LHCN-M2 (cell line): ENCODE results near the gene EVI5L. TPM values are rescaled to one million over a fixed set of nuclear protein-coding genes. Genes with fewer than 3 reads are reported as not detected.

Experiments used
- DNase-seq: peaks from one replicate; pipeline ENCODE4 v3.0.0-alpha.2; 2012; ENCODE audit warnings: low read depth
- total RNA-seq: library from RNA; depleted of rRNA; stranded (reverse); fragments of >200 nt; gene quantifications from 2 replicates; pipeline ENCODE4 v1.2.3, GENCODE V29; 2014

Gene EVI5L
- total RNA-seq, 1 experiment from 2014 or later, result 19.5 TPM

- no peak for DNase-seq
Observed at GRCh38 chr19:7859831-7860713, 30.1 kb downstream of the EVI5L start.

- DNase-seq, result no peak
Observed at GRCh38 chr19:7860714-7861618, 30.9 kb downstream of the EVI5L start.

DNA sequence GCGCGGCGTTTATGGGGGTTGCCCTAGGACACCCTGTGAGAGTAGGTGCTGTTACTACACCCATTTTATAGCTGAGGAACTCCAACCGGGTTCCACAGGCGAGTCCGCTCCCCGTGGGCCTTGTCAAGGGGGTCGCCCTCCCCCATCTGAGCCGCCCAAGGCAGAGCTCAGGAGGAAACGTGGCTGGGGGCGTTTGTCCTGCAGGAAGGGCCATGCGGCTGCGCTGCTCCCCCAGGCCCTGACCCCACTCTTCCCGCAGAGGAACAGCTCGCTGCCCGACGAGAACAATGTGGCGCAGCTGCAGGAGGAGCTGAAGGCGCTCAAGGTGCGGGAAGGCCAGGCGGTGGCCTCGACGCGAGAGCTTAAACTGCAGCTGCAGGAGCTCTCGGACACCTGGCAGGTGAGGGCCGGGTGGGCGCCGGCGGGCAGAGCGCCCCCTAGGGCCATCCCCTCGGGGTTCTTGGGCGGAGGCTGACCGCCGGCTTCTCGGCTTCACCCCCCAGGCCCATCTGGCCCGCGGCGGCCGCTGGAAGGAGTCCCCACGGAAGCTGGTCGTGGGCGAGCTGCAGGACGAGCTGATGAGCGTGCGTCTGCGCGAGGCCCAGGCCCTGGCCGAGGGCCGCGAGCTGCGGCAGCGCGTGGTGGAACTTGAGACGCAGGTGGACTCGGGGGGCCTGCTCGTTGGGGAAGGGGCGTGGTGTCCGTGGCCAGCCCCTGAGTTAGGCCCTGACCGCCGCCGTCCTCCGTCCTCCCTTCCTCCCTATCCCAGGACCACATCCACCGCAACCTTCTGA is 31.8 kb downstream of the EVI5L start:
- DNase-seq, result no peak

DNA sequence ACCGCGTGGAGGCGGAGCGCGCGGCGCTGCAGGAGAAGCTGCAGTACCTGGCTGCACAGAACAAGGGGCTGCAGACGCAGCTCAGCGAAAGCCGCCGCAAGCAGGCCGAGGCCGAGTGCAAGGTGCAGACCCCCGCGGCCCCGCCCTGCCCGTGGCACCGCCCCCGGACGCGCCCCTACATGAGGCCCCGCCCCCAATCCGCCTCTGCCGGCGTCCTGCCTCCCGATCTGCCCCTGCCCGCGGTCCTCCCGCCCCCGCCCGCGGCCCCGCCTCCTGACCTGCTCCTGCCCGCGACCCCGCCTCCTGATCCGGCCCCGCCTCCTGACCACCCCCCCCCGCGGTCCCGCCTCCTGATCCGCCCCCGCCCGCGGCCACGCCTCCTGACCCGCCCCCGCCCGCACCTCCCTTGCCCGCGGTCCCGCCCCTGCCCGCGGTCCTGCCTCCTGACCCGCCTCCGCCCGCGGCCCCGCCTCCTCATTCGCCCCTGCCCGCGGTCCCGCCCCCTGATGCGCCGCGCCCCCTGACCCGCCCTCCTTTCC is 32.5 kb downstream of the EVI5L start:
- no peak for DNase-seq

GRCh38 chr19:7863157-7863970 is 33.3 kb downstream of the EVI5L start:
- no peak for DNase-seq

GRCh38 chr19:7863971-7864689 is 34.1 kb downstream of the EVI5L start:
- DNase-seq, result no peak

GRCh38 chr19:7864690-7865074 is 34.7 kb downstream of the EVI5L start:
- no peak for DNase-seq

- no peak for DNase-seq
Observed at GRCh38 chr19:7865262-7865911, 35.4 kb downstream of the EVI5L start.

- no peak for DNase-seq
Observed at GRCh38 chr19:7866399-7867091, 36.5 kb downstream of the EVI5L start.

- no peak for DNase-seq
Observed at GRCh38 chr19:7867092-7867844, 37.2 kb downstream of the EVI5L start.

DNA sequence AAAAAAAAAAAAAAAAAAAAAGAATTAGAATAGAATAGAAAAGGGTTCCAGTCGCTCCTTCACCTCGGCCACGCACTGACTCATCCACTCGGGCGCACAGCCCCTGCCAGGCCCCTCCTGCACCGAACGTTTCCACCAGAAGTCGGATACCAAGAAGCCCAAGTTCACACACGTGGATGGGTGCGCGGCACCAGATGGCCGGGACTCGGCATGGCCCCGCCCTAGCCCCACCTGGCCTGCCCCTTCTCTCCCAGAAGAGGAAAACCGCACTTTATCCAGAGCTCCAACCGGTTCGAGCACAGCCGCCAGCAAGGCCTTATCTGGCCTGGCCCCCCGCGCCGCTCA is 38.3 kb downstream of the EVI5L start:
- DNase-seq, result no peak

DNA sequence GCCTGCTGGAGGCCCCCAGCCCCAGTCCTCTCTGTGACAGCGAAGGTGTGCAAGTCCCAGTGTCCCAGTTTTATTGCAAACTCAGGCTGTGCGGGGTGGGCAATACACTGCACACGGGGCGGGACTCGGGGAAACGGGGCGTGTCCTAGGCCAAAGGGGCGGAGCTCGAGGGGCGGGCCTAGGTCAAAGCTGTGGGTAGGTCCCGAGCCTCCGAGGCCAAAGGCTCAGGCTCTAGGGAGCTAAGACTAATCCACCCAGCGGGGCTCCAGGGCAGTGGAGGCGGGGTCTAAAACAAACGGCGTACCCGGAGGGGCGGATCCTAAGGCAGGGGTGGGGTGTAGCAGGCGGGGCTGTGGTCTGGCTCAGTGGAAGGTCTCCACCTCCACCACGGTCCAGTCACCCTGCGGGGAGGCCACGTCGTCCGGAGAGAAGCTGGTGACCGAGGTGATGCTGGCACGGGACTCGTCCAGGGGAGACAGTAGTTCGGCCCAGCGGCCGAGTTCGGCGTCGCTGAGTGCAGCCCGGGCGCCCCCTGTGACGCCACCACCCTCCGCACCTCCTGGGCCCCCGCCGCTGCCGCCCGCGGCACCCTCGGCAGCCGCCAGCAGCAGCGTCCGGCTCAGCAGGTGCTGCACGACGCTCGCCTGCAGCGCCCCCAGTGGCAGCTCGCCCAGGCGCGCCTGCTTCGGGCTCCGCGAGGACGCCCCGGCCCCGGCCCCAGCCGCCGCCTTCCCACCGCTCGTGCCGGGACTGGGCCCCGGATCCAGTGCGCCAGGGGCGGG is 38.8 kb downstream of the EVI5L start:
- peak; percentile 35 for DNase-seq

- no peak for DNase-seq
Observed at GRCh38 chr19:7869453-7869909, 39.5 kb downstream of the EVI5L start.

DNA sequence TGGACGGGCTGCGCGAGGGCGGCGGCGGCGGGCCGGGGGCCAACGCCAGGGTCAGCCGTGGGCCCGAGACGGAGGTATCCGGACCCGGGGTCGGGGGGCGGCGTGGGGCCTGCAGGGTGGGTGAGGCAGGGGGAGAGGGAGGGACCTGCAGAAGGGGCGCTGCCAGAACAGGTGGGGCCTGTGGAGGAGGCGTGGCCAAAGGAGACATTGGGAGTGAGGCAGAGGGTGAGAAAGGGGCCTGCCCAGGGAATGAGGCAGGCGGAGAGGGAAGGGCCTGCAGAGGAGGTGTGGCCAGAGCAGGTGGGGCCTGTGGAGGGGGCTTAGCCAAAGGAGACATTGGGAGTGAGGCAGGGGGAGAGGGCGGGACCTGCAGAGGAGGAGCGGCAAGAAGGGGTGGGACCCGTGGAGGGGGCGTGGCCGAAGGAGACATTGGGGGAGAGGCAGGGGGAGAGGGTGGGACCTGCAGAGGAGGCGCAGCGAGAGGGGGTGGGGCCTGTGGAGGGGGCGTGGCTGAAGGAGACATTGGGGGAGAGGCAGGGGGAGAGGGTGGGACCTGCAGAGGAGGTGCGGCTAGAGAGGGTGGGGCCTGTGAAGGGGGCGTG is 40.0 kb downstream of the EVI5L start:
- DNase-seq, result no peak

DNA sequence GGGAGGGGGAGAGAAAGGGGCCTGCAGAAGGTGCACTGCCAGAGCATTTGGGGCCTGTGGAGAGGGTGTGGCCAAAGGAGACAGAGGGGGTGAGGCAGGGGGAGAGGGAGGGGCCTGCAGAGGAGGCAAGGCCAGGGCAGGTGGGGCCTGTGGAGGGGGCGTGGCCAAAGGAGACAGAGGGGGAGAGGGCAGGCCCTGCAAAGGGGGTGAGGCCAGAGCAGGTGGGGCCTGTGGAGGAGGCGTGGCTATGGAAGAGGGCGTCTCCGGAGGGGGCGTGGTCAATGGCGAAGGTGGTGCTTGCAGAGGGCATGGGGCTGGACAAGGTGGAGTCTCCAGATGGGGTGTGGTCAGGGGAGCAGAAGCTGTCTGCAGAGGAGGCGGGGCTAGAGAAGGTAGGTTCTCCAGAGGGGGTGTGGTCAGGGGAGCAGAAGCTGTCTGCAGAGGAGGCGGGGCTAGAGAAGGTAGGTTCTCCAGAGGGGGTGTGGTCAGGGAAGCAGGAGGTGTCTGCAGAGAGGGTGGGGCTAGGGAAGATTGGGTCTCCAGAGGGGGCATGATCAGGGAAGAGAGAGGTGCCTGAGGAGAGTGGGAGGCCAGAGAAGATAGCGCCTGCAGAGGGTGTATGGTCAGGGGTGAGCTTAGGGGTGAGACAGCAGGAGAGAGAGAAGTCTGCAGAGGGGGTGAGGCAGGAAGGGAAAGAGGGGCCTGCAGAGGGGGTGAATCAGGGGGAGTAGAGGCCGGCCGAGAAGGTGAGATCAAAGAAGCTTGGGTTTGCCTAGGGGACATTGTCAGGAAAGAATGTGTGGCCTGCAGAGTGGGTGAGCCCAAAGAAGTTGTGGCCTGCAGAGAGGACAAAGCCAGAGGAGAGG is 40.8 kb downstream of the EVI5L start:
- DNase-seq, result peak; percentile 35
